CD4-positive, alpha-beta T cell treated with Interleukin-6 for 4 hours (primary cell): ENCODE results near the gene N4BP2L1.

Source experiments
- DNase-seq: peaks from one replicate; pipeline ENCODE4 v3.0.0-alpha.2; 2020; ENCODE audit warnings: mixed read lengths

The N4BP2L1 gene

GRCh38 chr13:32430018-32430747 is 2.3 kb upstream of the N4BP2L1 start:
- DNase-seq = no peak

- no peak for DNase-seq
Observed at GRCh38 chr13:32429433-32429909, 1.5 kb upstream of the N4BP2L1 start.

GRCh38 chr13:32428581-32429432 is 877 bp upstream of the N4BP2L1 start:
- no peak for DNase-seq

GRCh38 chr13:32426990-32427851 is 709 bp downstream of the N4BP2L1 start:
- DNase-seq = peak; percentile 62

GRCh38 chr13:32426191-32426989 is 1.5 kb downstream of the N4BP2L1 start:
- peak; percentile 42 for DNase-seq

GRCh38 chr13:32425158-32425557 is 2.8 kb downstream of the N4BP2L1 start:
- DNase-seq = no peak

GRCh38 chr13:32423592-32423991 is 4.3 kb downstream of the N4BP2L1 start:
- DNase-seq = no peak

GRCh38 chr13:32419862-32420261 is 8.1 kb downstream of the N4BP2L1 start:
- no peak for DNase-seq

GRCh38 chr13:32417995-32418394 is 9.9 kb downstream of the N4BP2L1 start:
- no peak for DNase-seq

GRCh38 chr13:32415019-32415418 is 12.9 kb downstream of the N4BP2L1 start:
- peak; percentile 15 for DNase-seq

GRCh38 chr13:32414580-32414979 is 13.3 kb downstream of the N4BP2L1 start:
- no peak for DNase-seq

GRCh38 chr13:32413284-32413683 is 14.6 kb downstream of the N4BP2L1 start:
- DNase-seq = no peak

GRCh38 chr13:32409561-32410421 is 18.1 kb downstream of the N4BP2L1 start:
- no peak for DNase-seq

- no peak for DNase-seq
Observed at GRCh38 chr13:32409001-32409313, 19.0 kb downstream of the N4BP2L1 start.

- DNase-seq = no peak
Observed at GRCh38 chr13:32408296-32409000, 19.5 kb downstream of the N4BP2L1 start.

GRCh38 chr13:32407854-32408253 is 20.1 kb downstream of the N4BP2L1 start:
- no peak for DNase-seq

GRCh38 chr13:32403108-32403507 is 24.8 kb downstream of the N4BP2L1 start:
- DNase-seq = no peak

- no peak for DNase-seq
Observed at GRCh38 chr13:32391101-32391619, 36.8 kb downstream of the N4BP2L1 start.

GRCh38 chr13:32390484-32390883 is 37.4 kb downstream of the N4BP2L1 start:
- no peak for DNase-seq

GRCh38 chr13:32390048-32390447 is 37.9 kb downstream of the N4BP2L1 start:
- no peak for DNase-seq
